HG03139 (cell line): ENCODE results near the gene CABLES1.
"Not testable (repeated sequence)": the region's sequence is repeated elsewhere in the genome, so short reads cannot be mapped to it uniquely, and the experiment has no call there.

ENCODE experiments used
- ATAC-seq: cut with Tn5 transposase; IDR thresholded peaks from one replicate; pipeline ENCODE4 v1.9.1; 2021; ENCODE audit not compliant: unreplicated experiment

Gene CABLES1

GRCh38 chr18:23142251-23142929 lies 7.1 kb downstream of the CABLES1 start:
- ATAC-seq = no peak

DNA sequence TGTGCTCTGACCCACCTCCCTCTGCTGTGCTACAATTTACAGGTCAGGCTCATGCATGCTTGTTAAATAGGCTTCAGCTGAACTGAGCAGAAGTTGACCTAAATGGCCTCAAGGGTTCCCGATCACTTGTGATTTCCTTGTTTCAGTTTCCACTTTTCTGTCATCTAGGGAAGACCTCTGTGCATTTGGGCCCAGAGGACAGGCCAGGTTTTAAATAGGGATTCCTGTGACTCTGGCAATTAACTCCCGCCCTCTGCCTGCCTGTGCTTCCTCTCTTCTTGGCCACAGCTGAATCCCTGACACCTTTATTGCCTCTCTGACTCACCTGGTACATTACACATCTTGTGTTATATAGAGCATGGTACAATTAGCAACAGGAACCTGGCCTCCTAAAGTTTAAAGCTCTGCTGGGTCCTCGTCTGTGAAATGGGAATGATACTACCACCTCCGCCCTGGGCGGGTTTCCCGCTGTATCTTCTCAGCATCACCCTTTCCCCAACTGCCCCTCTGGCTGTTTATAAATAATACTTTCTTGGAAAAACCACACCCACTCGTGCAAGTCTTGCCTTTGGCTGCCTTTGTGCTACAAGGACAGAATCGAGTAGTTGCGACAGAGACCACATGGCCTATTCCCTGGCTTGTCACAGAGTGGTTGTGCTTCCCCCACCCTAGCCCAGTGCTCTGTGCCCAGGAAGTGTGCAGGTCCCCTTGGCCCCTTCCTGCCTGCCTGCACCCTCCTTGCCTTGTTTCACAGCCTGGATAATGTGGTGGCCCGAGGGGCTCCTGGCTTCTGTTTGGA lies 7.9 kb downstream of the CABLES1 start:
- ATAC-seq = no peak

- ATAC-seq = no peak
These were observed 8.6 kb downstream of the CABLES1 start for GRCh38 chr18:23143815-23144261.

- ATAC-seq = no peak
These were observed 9.4 kb downstream of the CABLES1 start for GRCh38 chr18:23144640-23145039.

DNA sequence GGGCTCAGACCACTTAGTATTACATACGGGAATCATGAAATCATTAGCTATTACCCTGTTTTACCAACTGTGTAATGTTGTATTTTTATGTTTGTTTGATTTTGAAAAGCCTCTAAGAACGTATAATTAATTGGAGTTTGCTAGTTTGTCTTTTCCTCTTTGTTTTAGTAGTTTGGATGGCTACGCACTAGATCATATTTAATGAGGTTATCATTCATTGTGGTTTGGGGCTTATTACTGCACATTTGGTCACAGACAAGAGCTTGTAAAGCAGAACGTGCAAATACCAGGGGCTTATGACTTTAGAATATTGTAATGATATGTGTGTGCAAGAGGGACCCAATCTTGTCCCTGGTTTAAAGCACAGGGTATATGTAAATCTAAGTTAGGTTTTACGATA lies 10.3 kb downstream of the CABLES1 start:
- ATAC-seq = no peak

- no peak for ATAC-seq
These were observed 11.7 kb downstream of the CABLES1 start for GRCh38 chr18:23146861-23147469.

DNA sequence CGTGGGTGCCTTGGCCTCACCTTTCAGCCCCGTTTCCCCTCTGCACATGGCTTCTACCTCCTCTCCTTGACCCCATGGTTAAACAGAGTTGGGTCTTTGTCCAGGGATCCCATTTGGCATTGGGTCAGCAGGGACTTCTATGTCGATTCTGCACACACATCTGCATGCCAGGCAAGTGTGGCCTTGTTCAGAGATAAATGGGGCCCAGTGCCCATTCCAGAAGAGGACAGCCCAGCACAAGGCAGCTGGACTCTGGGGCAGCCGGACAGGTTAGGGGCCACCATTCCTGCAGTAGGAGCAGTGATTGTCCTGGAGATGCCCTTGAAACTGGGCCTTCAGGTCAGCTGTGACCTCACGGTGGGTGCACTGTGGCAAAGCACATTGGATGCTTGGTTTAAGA lies 13.1 kb downstream of the CABLES1 start:
- no peak for ATAC-seq

- ATAC-seq = no peak
These were observed 14.3 kb downstream of the CABLES1 start for GRCh38 chr18:23149570-23149969.

DNA sequence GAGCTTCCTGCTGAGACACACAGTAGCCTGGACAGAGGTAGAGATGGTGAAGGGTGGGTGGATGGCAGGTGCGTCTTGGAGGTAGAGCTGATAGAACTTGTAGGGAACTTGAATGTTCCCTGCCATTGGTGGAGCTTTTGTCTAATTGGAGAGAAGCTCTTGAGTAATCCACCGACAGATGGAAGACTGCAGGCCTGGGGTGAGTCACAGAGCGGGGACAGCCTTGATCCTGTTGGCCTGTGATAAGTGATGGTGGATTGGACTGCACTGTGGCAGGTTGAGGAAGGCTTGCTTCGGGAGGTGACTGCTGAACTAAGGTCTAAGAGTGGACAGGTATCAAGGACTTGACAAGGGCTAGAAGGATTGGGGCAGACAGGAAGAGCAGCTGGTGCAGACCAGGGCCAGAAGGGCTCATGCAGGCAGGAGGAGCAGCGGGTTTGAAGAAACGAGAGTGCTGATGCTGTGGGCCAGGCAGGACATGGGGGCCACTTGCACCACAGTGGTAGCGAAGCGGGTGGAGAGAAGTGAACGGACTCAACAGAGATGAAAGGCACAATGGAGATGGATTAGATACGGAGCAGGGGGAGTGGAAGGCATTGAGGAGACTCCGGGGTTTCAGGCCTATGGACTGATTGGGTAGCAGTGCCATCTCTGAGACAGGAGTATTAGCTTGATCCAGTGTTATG lies 16.3 kb downstream of the CABLES1 start:
- ATAC-seq = no peak

DNA sequence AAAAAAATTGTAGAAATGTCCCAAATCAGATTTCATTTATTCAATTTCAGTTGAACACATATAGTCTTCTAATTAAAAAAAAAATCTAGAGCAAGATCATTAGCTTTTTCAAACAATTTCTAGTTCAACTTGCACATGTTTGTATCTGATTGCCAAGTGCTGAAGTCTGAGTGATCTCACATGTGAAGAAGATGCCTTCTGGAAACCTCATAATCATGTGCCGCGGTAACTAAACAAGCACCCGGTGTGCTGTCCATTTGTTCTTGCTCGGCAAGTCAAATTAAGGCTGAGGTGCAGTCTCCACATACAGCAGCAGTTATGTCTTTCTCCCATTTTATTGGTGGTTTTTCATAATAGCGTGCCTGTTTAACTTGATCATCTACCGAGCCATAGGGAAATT lies 18.7 kb downstream of the CABLES1 start:
- no peak for ATAC-seq

GRCh38 chr18:23154823-23155500 lies 19.7 kb downstream of the CABLES1 start:
- ATAC-seq = no peak

DNA sequence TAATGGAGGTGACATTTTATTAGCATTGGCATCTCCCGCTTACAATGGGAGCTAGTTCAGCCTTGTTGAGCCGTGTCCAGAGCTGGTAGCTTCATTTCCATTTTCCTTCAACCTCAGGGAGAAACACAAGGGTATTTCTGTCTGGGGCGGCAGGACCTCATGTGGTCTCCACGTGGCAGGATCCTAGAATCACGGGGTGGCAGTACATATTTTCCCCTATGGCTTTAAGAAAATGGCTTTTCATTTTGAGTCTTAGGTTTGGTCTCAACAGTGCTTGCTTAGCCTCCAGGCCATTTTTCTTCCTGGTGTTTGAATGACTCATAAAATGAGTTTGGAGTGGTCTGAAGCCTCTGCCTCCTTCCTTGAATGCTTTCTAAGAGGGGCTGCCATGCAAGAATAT lies 20.3 kb downstream of the CABLES1 start:
- ATAC-seq = no peak

DNA sequence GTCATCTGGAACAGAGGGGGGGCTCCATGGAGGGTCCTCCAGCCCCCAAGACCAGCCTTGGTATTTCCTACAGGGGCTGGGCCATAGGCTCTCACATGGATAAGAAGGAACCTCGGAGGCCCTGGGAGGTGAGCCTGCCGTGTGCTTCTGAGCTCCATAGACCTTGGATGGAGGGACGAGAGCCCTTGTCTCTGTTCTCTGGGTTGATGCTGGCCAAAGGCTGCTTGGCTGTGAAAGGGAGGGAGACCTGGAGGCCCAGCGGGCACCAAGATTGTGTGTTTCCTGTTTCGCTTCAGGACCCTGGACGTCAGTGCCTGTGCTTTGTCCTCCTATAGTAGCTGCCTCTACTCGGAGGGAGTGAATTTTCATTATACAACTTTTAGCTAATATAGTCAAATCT lies 20.8 kb downstream of the CABLES1 start:
- ATAC-seq = no peak

DNA sequence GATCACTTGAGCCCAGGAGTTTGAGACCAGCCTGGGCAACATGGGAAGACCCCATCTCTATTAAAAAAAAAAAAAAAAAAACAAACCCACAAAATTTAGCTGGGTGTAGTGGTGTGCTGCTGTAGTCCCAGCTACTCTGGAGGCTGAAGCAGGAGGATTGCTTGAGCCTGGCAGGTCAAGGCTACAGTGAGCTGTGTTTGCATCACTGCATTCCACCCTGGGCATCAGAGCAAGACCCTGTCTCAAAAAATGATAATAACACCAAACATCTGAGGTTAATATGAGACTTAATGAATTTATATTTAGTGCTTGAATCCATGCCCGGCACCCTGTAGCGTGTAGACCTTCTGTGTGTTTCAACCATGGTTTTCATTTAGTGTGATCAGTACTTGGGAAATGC lies 22.8 kb downstream of the CABLES1 start:
- no peak for ATAC-seq

GRCh38 chr18:23158884-23159283 lies 23.6 kb downstream of the CABLES1 start:
- not testable (repeated sequence) for ATAC-seq

GRCh38 chr18:23159344-23159743 lies 24.1 kb downstream of the CABLES1 start:
- ATAC-seq = no peak

- no peak for ATAC-seq
These were observed 27.2 kb downstream of the CABLES1 start for GRCh38 chr18:23162473-23162872.

DNA sequence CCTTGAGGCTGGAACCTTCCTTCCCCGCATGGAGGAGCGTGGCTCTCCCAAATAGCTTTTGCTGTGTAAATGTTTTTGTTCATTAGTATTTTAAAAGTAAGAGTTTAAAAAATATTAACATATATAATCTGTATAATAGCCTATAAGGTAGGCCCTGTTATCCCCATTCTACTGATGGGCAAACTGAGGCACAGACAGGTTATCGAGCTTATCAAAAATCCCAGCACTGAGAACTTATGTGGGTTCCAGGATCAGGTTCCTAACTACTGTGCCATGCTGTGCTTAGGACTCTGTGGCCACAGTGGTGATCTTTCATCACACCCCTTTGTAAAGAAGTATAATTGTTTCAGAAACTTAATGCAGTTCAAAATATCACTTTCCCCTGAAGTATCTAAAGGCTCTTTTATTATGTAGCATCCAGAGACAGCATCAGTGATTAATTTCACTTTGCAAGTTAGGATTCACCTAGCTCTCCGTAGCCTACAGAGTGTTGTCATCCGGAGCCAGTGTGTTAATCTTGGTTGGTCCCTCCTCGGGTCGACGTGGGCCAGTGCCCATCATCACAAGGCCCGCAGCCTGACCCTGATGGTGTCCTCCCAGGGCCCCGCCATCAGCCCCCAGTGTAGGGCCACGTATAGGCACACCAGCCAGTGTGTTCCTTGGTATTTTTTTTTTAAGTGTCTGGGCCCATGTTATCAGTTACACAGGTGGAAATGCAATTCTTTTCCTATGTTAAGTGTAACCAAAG lies 28.7 kb downstream of the CABLES1 start:
- ATAC-seq = no peak

- no peak for ATAC-seq
These were observed 30.2 kb downstream of the CABLES1 start for GRCh38 chr18:23165271-23166068.
